ENCODE measurements around the gene GBF1. TPM values are rescaled to one million over a fixed set of nuclear protein-coding genes. Genes with fewer than 3 reads are reported as not detected.
"Not testable (repeated sequence)": the region's sequence is repeated elsewhere in the genome, so short reads cannot be mapped to it uniquely, and the experiment has no call there.

Gene GBF1
- total RNA-seq, 1 donor: 38.0 TPM

DNA sequence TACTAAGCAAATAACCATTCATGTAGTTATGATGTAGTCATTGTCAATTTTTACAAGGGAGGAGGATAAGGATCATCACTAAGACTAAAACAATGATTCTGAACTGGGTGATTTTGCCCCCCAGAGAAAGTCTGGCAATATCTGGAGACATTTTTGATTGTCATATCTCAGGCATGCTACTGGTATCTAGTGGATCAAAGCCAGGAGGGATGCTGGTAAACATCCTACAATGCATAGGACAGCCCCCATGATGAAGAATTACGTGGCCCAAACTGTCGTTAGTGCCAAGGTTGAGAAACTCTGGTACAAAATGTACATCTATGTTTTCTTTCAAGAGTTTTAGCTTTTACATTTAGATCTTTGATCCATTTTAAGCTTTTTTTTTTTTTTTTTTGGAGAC lies 57.3 kb downstream of the GBF1 start:
- Histone ChIP-seq H3K79me2 (ENCODE audit: insufficient read depth, low read length) (peaks cover 75% of the 10 kb centered on the region), H3K9me3 (ENCODE audit: low read depth, low read length) (no peaks in the 10 kb centered on the region), H2AFZ (ENCODE audit: low read length) (no peak overlapping the region), H3K4me2 (ENCODE audit: insufficient read depth, low read length) (no peak overlapping the region), H3K4me3 (ENCODE audit: insufficient read depth, low read length) (no peak overlapping the region), H3K27me3 (ENCODE audit: insufficient read depth, low read length) (no peaks in the 10 kb centered on the region), H4K20me1 (ENCODE audit: insufficient read depth, low read length) (peaks cover 46% of the 10 kb centered on the region), H3K4me1 (ENCODE audit: insufficient read depth, low read length) (peaks cover 24% of the 10 kb centered on the region), H3K36me3 (ENCODE audit: insufficient read depth, low read length) (no peaks in the 10 kb centered on the region), H3K27ac (ENCODE audit: low read depth, low read length) (no peak overlapping the region)
- DNase-seq (ENCODE audit: insufficient read length, low spot score, missing footprints): peak; percentile 39
- TF ChIP-seq, protein P1, sequence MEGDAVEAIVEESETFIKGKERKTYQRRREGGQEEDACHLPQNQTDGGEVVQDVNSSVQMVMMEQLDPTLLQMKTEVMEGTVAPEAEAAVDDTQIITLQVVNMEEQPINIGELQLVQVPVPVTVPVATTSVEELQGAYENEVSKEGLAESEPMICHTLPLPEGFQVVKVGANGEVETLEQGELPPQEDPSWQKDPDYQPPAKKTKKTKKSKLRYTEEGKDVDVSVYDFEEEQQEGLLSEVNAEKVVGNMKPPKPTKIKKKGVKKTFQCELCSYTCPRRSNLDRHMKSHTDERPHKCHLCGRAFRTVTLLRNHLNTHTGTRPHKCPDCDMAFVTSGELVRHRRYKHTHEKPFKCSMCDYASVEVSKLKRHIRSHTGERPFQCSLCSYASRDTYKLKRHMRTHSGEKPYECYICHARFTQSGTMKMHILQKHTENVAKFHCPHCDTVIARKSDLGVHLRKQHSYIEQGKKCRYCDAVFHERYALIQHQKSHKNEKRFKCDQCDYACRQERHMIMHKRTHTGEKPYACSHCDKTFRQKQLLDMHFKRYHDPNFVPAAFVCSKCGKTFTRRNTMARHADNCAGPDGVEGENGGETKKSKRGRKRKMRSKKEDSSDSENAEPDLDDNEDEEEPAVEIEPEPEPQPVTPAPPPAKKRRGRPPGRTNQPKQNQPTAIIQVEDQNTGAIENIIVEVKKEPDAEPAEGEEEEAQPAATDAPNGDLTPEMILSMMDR (IDR thresholded peaks at IDR 0.05; ENCODE audit: extremely low read depth, low read depth, low read length): no peak

DNA sequence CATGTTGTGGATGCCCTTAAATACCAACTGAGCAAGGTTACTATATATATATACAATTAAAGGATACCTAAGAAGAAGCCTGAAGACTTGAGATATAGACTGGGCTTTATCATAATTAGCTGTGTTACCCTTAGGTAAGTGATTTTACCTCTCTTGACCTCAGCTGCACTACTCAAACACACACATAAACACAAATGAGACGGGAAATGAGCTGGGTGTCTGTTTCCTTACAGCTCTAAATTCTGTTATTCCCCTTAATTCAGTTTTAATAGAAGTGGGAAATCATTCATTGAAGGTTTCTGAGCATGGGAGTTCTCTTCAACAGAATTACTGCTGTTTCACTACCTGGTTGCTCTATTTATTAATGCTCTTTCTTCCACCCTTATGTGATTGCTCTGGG lies 60.7 kb downstream of the GBF1 start:
- no peak overlapping the region for H3K4me2 ChIP-seq (ENCODE audit: insufficient read depth, low read length)

DNA sequence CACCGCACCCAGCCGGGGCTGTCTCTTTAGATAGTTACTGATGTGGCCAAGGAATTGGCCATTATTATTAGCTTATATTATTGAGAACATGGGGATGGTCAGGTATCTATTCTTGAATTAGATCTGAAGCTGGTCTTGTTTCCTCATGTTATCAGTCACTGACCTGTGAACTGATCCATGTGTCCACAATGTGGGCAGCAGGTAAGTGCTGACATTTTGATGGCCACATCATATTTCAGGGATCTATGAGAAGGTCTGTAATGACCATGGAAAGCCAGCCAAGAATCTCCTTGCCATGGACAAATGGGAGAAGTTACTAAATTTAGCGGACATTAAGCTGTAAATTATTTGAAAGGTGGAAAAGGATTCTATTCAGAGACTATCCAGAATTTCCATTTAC lies 61.4 kb downstream of the GBF1 start:
- H3K79me2 ChIP-seq (ENCODE audit: insufficient read depth, low read length): peaks cover 92% of the 10 kb centered on the region
- no peaks in the 10 kb centered on the region for H3K9me3 ChIP-seq (ENCODE audit: low read depth, low read length)
- H3K27ac ChIP-seq (ENCODE audit: low read depth, low read length): no peak overlapping the region
- no peak overlapping the region for H2AFZ ChIP-seq (ENCODE audit: low read length)
- no peak overlapping the region for H3K4me2 ChIP-seq (ENCODE audit: insufficient read depth, low read length)
- H3K4me1 ChIP-seq (ENCODE audit: insufficient read depth, low read length): peaks cover 33% of the 10 kb centered on the region
- no peaks in the 10 kb centered on the region for H3K36me3 ChIP-seq (ENCODE audit: insufficient read depth, low read length)
- no peaks in the 10 kb centered on the region for H3K27me3 ChIP-seq (ENCODE audit: insufficient read depth, low read length)
- H3K4me3 ChIP-seq (ENCODE audit: insufficient read depth, low read length): no peak overlapping the region
- peaks cover 63% of the 10 kb centered on the region for H4K20me1 ChIP-seq (ENCODE audit: insufficient read depth, low read length)
- TF ChIP-seq, protein P1 (IDR thresholded peaks at IDR 0.05; ENCODE audit: extremely low read depth, low read depth, low read length): no peak
- DNase-seq (ENCODE audit: insufficient read length, low spot score, missing footprints): no peak

More for the DNA sequence above, 60.7 kb downstream of the GBF1 start:
- Histone ChIP-seq H3K4me3 (ENCODE audit: insufficient read depth, low read length) (no peak overlapping the region), H3K27me3 (ENCODE audit: insufficient read depth, low read length) (no peaks in the 10 kb centered on the region), H3K27ac (ENCODE audit: low read depth, low read length) (no peak overlapping the region), H3K9me3 (ENCODE audit: low read depth, low read length) (no peaks in the 10 kb centered on the region), H2AFZ (ENCODE audit: low read length) (no peak overlapping the region), H3K79me2 (ENCODE audit: insufficient read depth, low read length) (peaks cover 84% of the 10 kb centered on the region), H3K4me1 (ENCODE audit: insufficient read depth, low read length) (peaks cover 26% of the 10 kb centered on the region), H3K36me3 (ENCODE audit: insufficient read depth, low read length) (no peaks in the 10 kb centered on the region), H4K20me1 (ENCODE audit: insufficient read depth, low read length) (peaks cover 56% of the 10 kb centered on the region)
- TF ChIP-seq, protein P1 (IDR thresholded peaks at IDR 0.05; ENCODE audit: extremely low read depth, low read depth, low read length): no peak
- no peak for DNase-seq (ENCODE audit: insufficient read length, low spot score, missing footprints)

DNA sequence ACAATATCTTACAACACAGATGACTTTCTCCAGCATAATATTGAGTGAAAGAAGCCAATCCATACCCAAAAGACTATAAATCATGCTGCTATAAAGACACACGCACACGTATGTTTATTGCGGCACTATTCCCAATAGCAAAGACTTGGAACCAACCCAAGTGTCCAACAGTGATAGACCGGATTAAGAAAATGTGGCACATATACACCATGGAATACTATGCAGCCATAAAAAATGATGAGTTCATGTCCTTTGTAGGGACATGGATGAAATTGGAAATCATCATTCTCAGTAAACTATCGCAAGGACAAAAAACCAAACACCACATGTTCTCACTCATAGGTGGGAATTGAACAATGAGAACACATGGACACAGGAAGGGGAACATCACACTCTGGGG lies 63.0 kb downstream of the GBF1 start:
- not testable (repeated sequence) for H2AFZ ChIP-seq (ENCODE audit: low read length); H3K4me2 ChIP-seq (ENCODE audit: insufficient read depth, low read length); H3K9me3 ChIP-seq (ENCODE audit: low read depth, low read length); DNase-seq (ENCODE audit: insufficient read length, low spot score, missing footprints); H3K27me3 ChIP-seq (ENCODE audit: insufficient read depth, low read length); H3K4me3 ChIP-seq (ENCODE audit: insufficient read depth, low read length); H3K27ac ChIP-seq (ENCODE audit: low read depth, low read length); H3K36me3 ChIP-seq (ENCODE audit: insufficient read depth, low read length)
- H3K4me1 ChIP-seq (ENCODE audit: insufficient read depth, low read length): peaks cover 45% of the 10 kb centered on the region
- H3K79me2 ChIP-seq (ENCODE audit: insufficient read depth, low read length): peaks cover 94% of the 10 kb centered on the region
- H4K20me1 ChIP-seq (ENCODE audit: insufficient read depth, low read length): peaks cover 69% of the 10 kb centered on the region

Data from osteoblast (primary cell).